K562 treated with DMSO at 1 percent for 48 hours (cell line): Measurements from ENCODE around the gene IGF2R. TPM values are rescaled to one million over a fixed set of nuclear protein-coding genes. Genes with fewer than 3 reads are reported as not detected.

Experiments used
- total RNA-seq: library from RNA; unstranded; fragments of 300-600 nt; gene quantifications from 2 replicates; pipeline ENCODE4 v1.2.3, GENCODE V29; 2022; ENCODE audit warnings: low replicate concordance; ENCODE audit errors: extremely low read depth

IGF2R gene
- total RNA-seq: 97.1 TPM in 1 of 2 replicates, not detected in the other

DNA sequence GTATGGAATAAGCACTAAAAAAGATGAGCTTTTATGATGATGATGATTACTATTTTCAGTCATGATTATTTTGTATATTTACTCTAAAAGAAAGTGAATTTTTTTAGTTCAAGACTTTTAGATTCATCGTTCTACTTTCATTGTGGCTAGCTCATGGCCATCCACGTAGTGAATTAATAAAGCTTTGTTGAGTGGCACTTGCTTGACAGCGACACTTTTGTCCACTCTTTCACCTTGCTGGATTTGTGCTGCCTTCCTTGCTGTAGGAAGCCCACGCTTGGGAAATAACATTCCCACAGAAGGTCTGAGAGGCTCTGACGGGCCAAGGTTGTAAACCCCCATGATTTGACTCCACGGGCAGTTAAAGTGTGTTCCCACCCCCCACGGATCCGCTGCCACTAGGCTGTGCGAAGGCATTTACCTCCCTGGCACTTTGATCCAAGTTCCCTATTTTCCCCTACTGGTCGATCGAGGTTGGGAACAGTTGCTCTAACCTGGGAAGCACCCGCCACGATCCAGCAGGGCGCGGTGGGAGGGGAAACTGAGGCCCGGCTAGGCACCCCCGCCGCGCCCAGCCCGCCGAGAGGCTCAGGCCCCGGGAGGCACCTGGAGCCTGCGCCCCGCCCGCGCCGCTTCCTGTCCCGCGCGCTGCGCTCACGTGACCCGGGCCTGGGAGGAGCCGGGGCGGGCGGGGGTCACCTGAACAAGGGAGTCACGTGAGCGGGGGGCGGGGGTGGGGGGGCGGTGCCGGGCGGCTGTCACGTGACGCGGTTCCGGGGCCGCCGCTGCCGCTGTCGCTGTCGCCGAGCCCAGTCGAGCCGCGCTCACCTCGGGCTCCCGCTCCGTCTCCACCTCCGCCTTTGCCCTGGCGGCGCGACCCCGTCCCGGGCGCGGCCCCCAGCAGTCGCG is at the start of gene IGF2R:
Gene IGF2R (plus strand): TSS at position 788 of the 909 bp plus-strand sequence. CDS start 165 bp downstream, outside the sequence.

DNA sequence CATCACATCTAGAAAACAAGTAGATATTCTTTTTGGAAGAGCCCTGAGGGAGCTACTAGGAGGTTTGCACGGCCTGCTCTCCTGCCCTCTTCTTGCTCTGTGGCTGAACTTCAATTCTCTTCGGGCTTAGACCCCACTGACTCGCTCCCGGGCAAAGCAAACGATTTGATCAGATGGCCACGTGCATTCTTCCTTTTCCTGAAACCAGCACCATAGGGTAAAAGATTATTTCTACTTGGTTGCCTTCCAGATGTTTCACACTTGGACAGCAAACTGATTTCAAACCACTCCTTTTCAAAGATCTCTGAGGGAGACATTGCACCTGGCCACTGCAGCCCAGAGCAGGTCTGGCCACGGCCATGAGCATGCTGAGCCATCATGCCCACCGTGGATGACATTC is 152.7 kb downstream of the IGF2R start, which contains the start of gene SLC22A1:
Gene SLC22A1 (plus strand): TSS at position 258 of the 400 bp plus-strand sequence. CDS start 121 bp downstream, at position 379.

Other genes starting within 250 kb of the IGF2R start
- gene WTAP, start 241.6 kb upstream of the IGF2R start, total RNA-seq: not detected in 2 replicates
- not detected in 2 replicates for gene ACAT2, start 207.0 kb upstream of the IGF2R start, total RNA-seq
- not detected in 2 replicates for gene TCP1, start 179.5 kb upstream of the IGF2R start, total RNA-seq
- not detected in 2 replicates for gene MRPL18, start 178.6 kb upstream of the IGF2R start, total RNA-seq
- gene PNLDC1, start 168.8 kb upstream of the IGF2R start, total RNA-seq: not detected in 2 replicates
- gene MAS1, start 78.1 kb upstream of the IGF2R start, total RNA-seq: not detected in 2 replicates
- gene SLC22A1, start 152.7 kb downstream of the IGF2R start, total RNA-seq: not detected in 2 replicates